Measurements from ENCODE around the gene PARVG. TPM values are rescaled to one million over a fixed set of nuclear protein-coding genes. Genes with fewer than 3 reads are reported as not detected.
A peak's percentile ranks its signal among the peaks of the same experiment; 100 is the strongest.

PARVG gene
- total RNA-seq: 3.2 TPM

- no peak for DNase-seq
Observed at GRCh38 chr22:44180706-44181032, at the start of gene PARVG. PARVG (plus strand) TSS chr22:44180925; CDS start chr22:44183330, 2,405 bp downstream.

- no peak for DNase-seq
Observed at GRCh38 chr22:44131412-44131811, 49.3 kb upstream of the PARVG start.

- DNase-seq: no peak
Observed at GRCh38 chr22:44131989-44132685, 48.6 kb upstream of the PARVG start.

- DNase-seq: no peak
Observed at GRCh38 chr22:44132724-44133123, 48.0 kb upstream of the PARVG start.

- DNase-seq: peak; percentile 45
Observed at GRCh38 chr22:44133161-44133560, 47.6 kb upstream of the PARVG start.

GRCh38 chr22:44133901-44134571 lies 46.7 kb upstream of the PARVG start:
- DNase-seq: peak; percentile 32

- no peak for DNase-seq
Observed at GRCh38 chr22:44136112-44136511, 44.6 kb upstream of the PARVG start.

- no peak for DNase-seq
Observed at GRCh38 chr22:44136786-44137185, 43.9 kb upstream of the PARVG start.

- no peak for DNase-seq
Observed at GRCh38 chr22:44137415-44137814, 43.3 kb upstream of the PARVG start.

- no peak for DNase-seq
Observed at GRCh38 chr22:44139773-44140172, 41.0 kb upstream of the PARVG start.

- no peak for DNase-seq
Observed at GRCh38 chr22:44142421-44143104, 38.2 kb upstream of the PARVG start.

GRCh38 chr22:44143105-44143474 lies 37.6 kb upstream of the PARVG start:
- no peak for DNase-seq

- no peak for DNase-seq
Observed at GRCh38 chr22:44143579-44143978, 37.1 kb upstream of the PARVG start.

GRCh38 chr22:44144046-44144569 lies 36.6 kb upstream of the PARVG start:
- DNase-seq: no peak

- DNase-seq: peak; percentile 54
Observed at GRCh38 chr22:44145544-44145943, 35.2 kb upstream of the PARVG start.

- no peak for DNase-seq
Observed at GRCh38 chr22:44146088-44146861, 34.5 kb upstream of the PARVG start.

- DNase-seq: no peak
Observed at GRCh38 chr22:44147008-44147645, 33.6 kb upstream of the PARVG start.

- DNase-seq: peak; percentile 53
Observed at GRCh38 chr22:44147821-44148574, 32.7 kb upstream of the PARVG start.

GRCh38 chr22:44151676-44152075 lies 29.0 kb upstream of the PARVG start:
- peak; percentile 19 for DNase-seq

- no peak for DNase-seq
Observed at GRCh38 chr22:44153710-44154109, 27.0 kb upstream of the PARVG start.

GRCh38 chr22:44154436-44154942 lies 26.2 kb upstream of the PARVG start:
- no peak for DNase-seq
